Measurements from ENCODE around the gene MLST8. TPM values are rescaled to one million over a fixed set of nuclear protein-coding genes. Genes with fewer than 3 reads are reported as not detected.

Gene MLST8
- total RNA-seq = 57.0 and 61.9 TPM in 2 replicates

GRCh38 chr16:2205104-2205966 is at the start of gene MLST8:
Gene MLST8 (plus strand): TSS chr16:2205454. CDS start chr16:2206086, 632 bp downstream.
- H3K27ac Mint-ChIP-seq = peak within 1 kb of the TSS; percentile 68
- H3K36me3 Mint-ChIP-seq (ENCODE audit: low read depth) = peaks cover 11% of the 10 kb centered on the region
- intact Hi-C loops (cut with micrococcal nuclease) = loop anchor here (1.0 kb wide), 7 partner anchors 10 to 477 kb away; partner anchors contain the start of genes E4F1, ECI1, KCTD5 and NTHL1
- peaks cover 13% of the 10 kb centered on the region for H3K27me3 Mint-ChIP-seq (ENCODE audit: insufficient read depth)
- peak; percentile 90 for DNase-seq (ENCODE audit: low spot score)
- peak within 1 kb of the TSS; percentile 86 for H3K4me3 Mint-ChIP-seq
- peaks cover 22% of the 10 kb centered on the region for H3K4me1 Mint-ChIP-seq (ENCODE audit: low read depth)
- no peaks in the 10 kb centered on the region for H3K9me3 Mint-ChIP-seq

- H3K9me3 Mint-ChIP-seq = no peaks in the 10 kb centered on the region
- intact Hi-C loops (cut with micrococcal nuclease) = loop anchor here (1.0 to 5.0 kb wide), 13 partner anchors 20 to 1519 kb away; partner anchors contain the start of genes CCNF, CRAMP1, E4F1 and ECI1
- H3K4me1 Mint-ChIP-seq (ENCODE audit: low read depth) = peaks cover 23% of the 10 kb centered on the region
- H3K27ac Mint-ChIP-seq = peak overlapping the region; percentile 93
- H3K27me3 Mint-ChIP-seq (ENCODE audit: insufficient read depth) = no peaks in the 10 kb centered on the region
- H3K36me3 Mint-ChIP-seq (ENCODE audit: low read depth) = peaks cover 26% of the 10 kb centered on the region
- peak overlapping the region; percentile 99 for H3K4me3 Mint-ChIP-seq
- no peak for DNase-seq (ENCODE audit: low spot score)
Observed at GRCh38 chr16:2155977-2156848, 49.0 kb upstream of the MLST8 start.

GRCh38 chr16:2156849-2157224 is 48.4 kb upstream of the MLST8 start:
- H3K27ac Mint-ChIP-seq = peak overlapping the region; percentile 75
- intact Hi-C loops (cut with micrococcal nuclease) = loop anchor here (5.0 kb wide), 2 partner anchors 545 to 1520 kb away; partner anchors contain the start of genes CRAMP1, IFT140 and METTL26
- no peaks in the 10 kb centered on the region for H3K27me3 Mint-ChIP-seq (ENCODE audit: insufficient read depth)

GRCh38 chr16:2157480-2158261 is 47.6 kb upstream of the MLST8 start:
- Mint-ChIP-seq H3K9me3 (no peaks in the 10 kb centered on the region), H3K27ac (peak overlapping the region; percentile 14), H3K4me3 (peak overlapping the region; percentile 99), H3K36me3 (ENCODE audit: low read depth) (peaks cover 24% of the 10 kb centered on the region), H3K27me3 (ENCODE audit: insufficient read depth) (no peaks in the 10 kb centered on the region), H3K4me1 (ENCODE audit: low read depth) (peaks cover 20% of the 10 kb centered on the region)
- DNase-seq (ENCODE audit: low spot score) = no peak
- intact Hi-C loops (cut with micrococcal nuclease) = loop anchor here (5.0 kb wide), 2 partner anchors 545 to 1520 kb away; partner anchors contain the start of genes CRAMP1, IFT140 and METTL26

More at GRCh38 chr16:2156849-2157224, 48.4 kb upstream of the MLST8 start:
- DNase-seq (ENCODE audit: low spot score) = no peak
- Mint-ChIP-seq H3K4me3 (peak overlapping the region; percentile 99), H3K9me3 (no peaks in the 10 kb centered on the region), H3K4me1 (ENCODE audit: low read depth) (peaks cover 20% of the 10 kb centered on the region), H3K36me3 (ENCODE audit: low read depth) (peaks cover 24% of the 10 kb centered on the region)

- Mint-ChIP-seq H3K4me1 (ENCODE audit: low read depth) (peaks cover 20% of the 10 kb centered on the region), H3K27ac (no peak overlapping the region), H3K27me3 (ENCODE audit: insufficient read depth) (no peaks in the 10 kb centered on the region), H3K9me3 (no peaks in the 10 kb centered on the region), H3K36me3 (ENCODE audit: low read depth) (peaks cover 24% of the 10 kb centered on the region), H3K4me3 (no peak overlapping the region)
- intact Hi-C loops (cut with micrococcal nuclease) = loop anchor here (5.0 kb wide), 2 partner anchors 546 to 1521 kb away; partner anchors contain the start of genes CRAMP1, IFT140 and METTL26
- DNase-seq (ENCODE audit: low spot score) = no peak
Observed at GRCh38 chr16:2158262-2158638, 47.0 kb upstream of the MLST8 start.

- Mint-ChIP-seq H3K27ac (peak overlapping the region; percentile 12), H3K4me1 (ENCODE audit: low read depth) (peaks cover 15% of the 10 kb centered on the region), H3K27me3 (ENCODE audit: insufficient read depth) (no peaks in the 10 kb centered on the region), H3K9me3 (no peaks in the 10 kb centered on the region), H3K4me3 (no peak overlapping the region), H3K36me3 (ENCODE audit: low read depth) (peaks cover 15% of the 10 kb centered on the region)
- intact Hi-C loops (cut with micrococcal nuclease) = loop anchor here (5.0 kb wide), 2 partner anchors 547 to 1522 kb away; partner anchors contain the start of genes CRAMP1, IFT140 and METTL26
- no peak for DNase-seq (ENCODE audit: low spot score)
Observed at GRCh38 chr16:2159175-2159838, 45.9 kb upstream of the MLST8 start.

- peaks cover 7% of the 10 kb centered on the region for H3K36me3 Mint-ChIP-seq (ENCODE audit: low read depth)
- intact Hi-C loops (cut with micrococcal nuclease) = no loop called here
- H3K9me3 Mint-ChIP-seq = no peaks in the 10 kb centered on the region
- no peak overlapping the region for H3K4me3 Mint-ChIP-seq
- no peak for DNase-seq (ENCODE audit: low spot score)
- H3K27me3 Mint-ChIP-seq (ENCODE audit: insufficient read depth) = no peaks in the 10 kb centered on the region
- peaks cover 14% of the 10 kb centered on the region for H3K4me1 Mint-ChIP-seq (ENCODE audit: low read depth)
- no peak overlapping the region for H3K27ac Mint-ChIP-seq
Observed at GRCh38 chr16:2160915-2161551, 44.2 kb upstream of the MLST8 start.

GRCh38 chr16:2161911-2162310 is 43.3 kb upstream of the MLST8 start:
- no peaks in the 10 kb centered on the region for H3K9me3 Mint-ChIP-seq
- no peak overlapping the region for H3K27ac Mint-ChIP-seq
- no peaks in the 10 kb centered on the region for H3K27me3 Mint-ChIP-seq (ENCODE audit: insufficient read depth)
- no peak overlapping the region for H3K4me3 Mint-ChIP-seq
- intact Hi-C loops (cut with micrococcal nuclease) = no loop called here
- H3K36me3 Mint-ChIP-seq (ENCODE audit: low read depth) = peaks cover 5% of the 10 kb centered on the region
- no peak for DNase-seq (ENCODE audit: low spot score)
- peaks cover 5% of the 10 kb centered on the region for H3K4me1 Mint-ChIP-seq (ENCODE audit: low read depth)

- H3K27ac Mint-ChIP-seq = no peak overlapping the region
- H3K36me3 Mint-ChIP-seq (ENCODE audit: low read depth) = peaks cover 5% of the 10 kb centered on the region
- intact Hi-C loops (cut with micrococcal nuclease) = no loop called here
- no peaks in the 10 kb centered on the region for H3K27me3 Mint-ChIP-seq (ENCODE audit: insufficient read depth)
- DNase-seq (ENCODE audit: low spot score) = no peak
- H3K9me3 Mint-ChIP-seq = no peaks in the 10 kb centered on the region
- H3K4me3 Mint-ChIP-seq = no peak overlapping the region
- no peaks in the 10 kb centered on the region for H3K4me1 Mint-ChIP-seq (ENCODE audit: low read depth)
Observed at GRCh38 chr16:2162676-2163118, 42.6 kb upstream of the MLST8 start.

- intact Hi-C loops (cut with micrococcal nuclease) = no loop called here
- Mint-ChIP-seq H3K9me3 (no peaks in the 10 kb centered on the region), H3K36me3 (ENCODE audit: low read depth) (peaks cover 5% of the 10 kb centered on the region), H3K27ac (no peak overlapping the region), H3K4me3 (no peak overlapping the region), H3K27me3 (ENCODE audit: insufficient read depth) (no peaks in the 10 kb centered on the region), H3K4me1 (ENCODE audit: low read depth) (no peaks in the 10 kb centered on the region)
- no peak for DNase-seq (ENCODE audit: low spot score)
Observed at GRCh38 chr16:2163211-2163881, 41.9 kb upstream of the MLST8 start.

- H3K9me3 Mint-ChIP-seq = no peaks in the 10 kb centered on the region
- H3K27ac Mint-ChIP-seq = no peak overlapping the region
- intact Hi-C loops (cut with micrococcal nuclease) = no loop called here
- H3K4me3 Mint-ChIP-seq = no peak overlapping the region
- no peaks in the 10 kb centered on the region for H3K4me1 Mint-ChIP-seq (ENCODE audit: low read depth)
- no peaks in the 10 kb centered on the region for H3K27me3 Mint-ChIP-seq (ENCODE audit: insufficient read depth)
- no peak for DNase-seq (ENCODE audit: low spot score)
- peaks cover 5% of the 10 kb centered on the region for H3K36me3 Mint-ChIP-seq (ENCODE audit: low read depth)
Observed at GRCh38 chr16:2165861-2166260, 39.4 kb upstream of the MLST8 start.
